ENCODE results near the gene CCN5.

CCN5 gene

GRCh38 chr20:44739942-44740341 is 24.8 kb downstream of the CCN5 start:
- no peak for DNase-seq

- no peak for DNase-seq
Measured at GRCh38 chr20:44742304-44743079, 27.3 kb downstream of the CCN5 start.

GRCh38 chr20:44743080-44743701 is 28.0 kb downstream of the CCN5 start:
- no peak for DNase-seq

GRCh38 chr20:44743916-44744655 is 28.9 kb downstream of the CCN5 start:
- no peak for DNase-seq

GRCh38 chr20:44745122-44745597 is 30.0 kb downstream of the CCN5 start:
- no peak for DNase-seq

GRCh38 chr20:44745598-44746366 is 30.6 kb downstream of the CCN5 start, which contains the start of gene KCNK15:
TSS of gene KCNK15 (plus strand) at chr20:44745865. CDS start at chr20:44745911, 46 bp downstream.
- peak; percentile 70 for DNase-seq

- DNase-seq, result no peak
Measured at GRCh38 chr20:44746367-44747165, 31.4 kb downstream of the CCN5 start.

GRCh38 chr20:44747166-44748004 is 32.2 kb downstream of the CCN5 start:
- peak; percentile 72 for DNase-seq

GRCh38 chr20:44748005-44748370 is 32.8 kb downstream of the CCN5 start:
- DNase-seq, result no peak

GRCh38 chr20:44750081-44750805 is 35.1 kb downstream of the CCN5 start:
- no peak for DNase-seq

GRCh38 chr20:44752099-44752931 is 37.1 kb downstream of the CCN5 start:
- no peak for DNase-seq

- DNase-seq, result no peak
Measured at GRCh38 chr20:44754554-44754953, 39.4 kb downstream of the CCN5 start.

- no peak for DNase-seq
Measured at GRCh38 chr20:44756011-44756688, 41.0 kb downstream of the CCN5 start.

GRCh38 chr20:44756956-44757355 is 41.8 kb downstream of the CCN5 start:
- DNase-seq, result no peak

- no peak for DNase-seq
Measured at GRCh38 chr20:44758247-44759101, 43.3 kb downstream of the CCN5 start.

- DNase-seq, result no peak
Measured at GRCh38 chr20:44759595-44759994, 44.4 kb downstream of the CCN5 start.

- no peak for DNase-seq
Measured at GRCh38 chr20:44761423-44761822, 46.3 kb downstream of the CCN5 start.

All from activated naive CD4-positive, alpha-beta T cell treated with anti-CD3 and anti-CD28 coated beads, Interleukin-2, amount 50 U/mL, for 16 hours (primary cell).